K562 (cell line): ENCODE data around the gene ARL8A. TPM values are rescaled to one million over a fixed set of nuclear protein-coding genes. Genes with fewer than 3 reads are reported as not detected.

ENCODE experiments used
- ATAC-seq: fragments of 200-7000 bp; cut with Tn5 transposase; 3 replicates; pipeline ENCODE4 v1.9.1; 2020; ENCODE audit warnings: moderate library complexity
- BruUV-seq: library from RNA; stranded (reverse); fragments of 400-500 nt; replicated peaks from 2 replicates; lab custom pipeline; 2021; lab: Mats Ljungman, UMichigan
- CTCF ChIA-PET: fragments of 300-600 bp; formaldehyde crosslinking; extraction: SDS; loops from one replicate; lab custom pipeline; 2021; ENCODE audit warnings: low intra/inter-chr PET ratio; lab: Yijun Ruan, JAX
- POLR2A ChIA-PET: fragments of 300-600, 350-650 bp; sonication (Branson Sonifier 250); formaldehyde crosslinking; extraction: SDS; loops from one replicate; lab custom pipeline; 2021; ENCODE audit warnings: antibody characterized with exemption, inconsistent platforms; lab: Yijun Ruan, JAX
- DNase-seq, 4 experiments: peaks; one replicate each; pipeline versions ENCODE4 v3.0.0 to v3.0.0-alpha.2; 2011 to 2018; ENCODE audit warnings: low spot score in 3 of 4, mixed read lengths in 3 of 4; ENCODE audit errors: extremely low read depth in 1 of 4
- FAIRE-seq: peaks from 2 replicates; lab custom pipeline; 2011; peaks lifted over from hg19 to GRCh38; lab: Jason Lieb, UNC
- H2AFZ ChIP-seq: 2 replicates; pipeline ENCODE4 v1.6.0; 2011; ENCODE audit warnings: low read depth, low read length, control low read depth, inconsistent platforms
- H3K27ac ChIP-seq: fragments of 200-600 bp; 3 replicates; pipeline ENCODE4 v1.8.0; 2011; ENCODE audit warnings: low read depth, mild to moderate bottlenecking, control low read depth, inconsistent platforms, low read length, moderate library complexity, mixed read lengths; ENCODE audit errors: extremely low read depth
- H3K27me3 ChIP-seq, 2 experiments: fragments of 300-600 bp in 1 of 2; 2 replicates in 1 of 2; 3 replicates in 1 of 2; pipeline versions ENCODE4 v1.6.0 to v1.8.0; 2011; ENCODE audit warnings: inconsistent platforms in 2 of 2, low read length in 2 of 2, mild to moderate bottlenecking in 1 of 2, mixed read lengths in 1 of 2, moderate library complexity in 1 of 2; ENCODE audit not compliant: control insufficient read depth in 2 of 2, insufficient read depth in 2 of 2
- H3K36me3 ChIP-seq: fragments of 300-600 bp; 3 replicates; pipeline ENCODE4 v1.8.0; 2011; ENCODE audit warnings: mild to moderate bottlenecking, low read length, inconsistent platforms; ENCODE audit not compliant: control insufficient read depth, insufficient read depth
- H3K4me1 ChIP-seq, 2 experiments: fragments of 200-600 bp in 1 of 2; replicated peaks in 1 of 2; 2 replicates in 1 of 2; 3 replicates in 1 of 2; pipeline versions ENCODE4 v1.5.1 to v1.8.0; 2011; ENCODE audit warnings: inconsistent platforms in 2 of 2, low read length in 2 of 2, mild to moderate bottlenecking in 1 of 2, mixed read lengths in 1 of 2, moderate library complexity in 1 of 2; ENCODE audit not compliant: control insufficient read depth in 2 of 2, insufficient read depth in 2 of 2
- H3K4me2 ChIP-seq: 2 replicates; pipeline ENCODE4 v1.6.1; 2011; ENCODE audit warnings: low read length, control low read depth, inconsistent platforms, mixed read lengths; ENCODE audit not compliant: insufficient read depth
- H3K4me3 ChIP-seq: fragments of 200-600 bp; sonication (generic), shearing (Covaris generic); 2 replicates; pipeline ENCODE4 v1.5.1; 2016; ENCODE audit warnings: control low read depth, inconsistent platforms
- H3K79me2 ChIP-seq: fragments of 200-600 bp; 3 replicates; pipeline ENCODE4 v1.8.0; 2011; ENCODE audit warnings: low read length, inconsistent platforms; ENCODE audit not compliant: control insufficient read depth, insufficient read depth
- H3K9ac ChIP-seq, 2 experiments: 2 replicates each; pipeline versions ENCODE4 v1.6.0 to v1.6.1; 2011; ENCODE audit warnings: low read depth in 2 of 2, low read length in 2 of 2, control low read depth in 1 of 2, inconsistent platforms in 1 of 2, mild to moderate bottlenecking in 1 of 2, mixed read lengths in 1 of 2; ENCODE audit not compliant: insufficient read depth in 1 of 2
- H3K9me1 ChIP-seq: one replicate; pipeline ENCODE4 v1.6.0; 2011; ENCODE audit warnings: inconsistent platforms, mild to moderate bottlenecking, low read length, moderate library complexity; ENCODE audit not compliant: control insufficient read depth, insufficient read depth
- H3K9me3 ChIP-seq: replicated peaks from 2 replicates; pipeline ENCODE4 v1.5.1; 2011; ENCODE audit warnings: low read depth, low read length, inconsistent platforms; ENCODE audit not compliant: control insufficient read depth, insufficient read depth
- H4K20me1 ChIP-seq: replicated peaks from 2 replicates; pipeline ENCODE4 v1.6.1; 2011; ENCODE audit warnings: low read length, inconsistent platforms, mixed read lengths; ENCODE audit not compliant: control insufficient read depth, insufficient read depth
- KLF10 ChIP-seq: fragments of 250-450 bp; sonication (Bioruptor Pico); IDR thresholded peaks from 2 replicates; pipeline ENCODE4 v1.6.1; 2021; ENCODE audit warnings: matching md5 sums
- RBM34 ChIP-seq: fragments of 200-400 bp; formaldehyde crosslinking; IDR thresholded peaks from 2 replicates; pipeline ENCODE4 v1.6.1; 2018; ENCODE audit warnings: low read length, borderline replicate concordance; ENCODE audit not compliant: insufficient read depth
- ZFP36 ChIP-seq: fragments of 150-350 bp; IDR thresholded peaks from 2 replicates; pipeline ENCODE4 v1.6.1; 2018; ENCODE audit warnings: low read length, low read depth; ENCODE audit not compliant: partially characterized antibody
- WGBS: fragments of 100-300 bp; shearing (Covaris generic); methylation state at CpG from one replicate; pipeline ENCODE4 v1.1.6; 2016; ENCODE audit warnings: low coverage, mixed read lengths; ENCODE audit not compliant: insufficient coverage; ENCODE audit errors: missing lambda C conversion rate; 5-methylcytosine and 5-hydroxymethylcytosine counted together
- in situ Hi-C: fragments of 300-500 bp; cut with MboI; formaldehyde crosslinking; loops from 4 replicates; pipeline ENCODE4 v1.15.0; 2018; ENCODE audit warnings: inconsistent platforms, mixed read lengths
- intact Hi-C: fragments of 100-400 bp; cut with micrococcal nuclease; formaldehyde crosslinking; loops from 2 replicates; pipeline ENCODE4 v1.14.2; 2022
- polyA plus RNA-seq, 8 experiments: library from polyadenylated mRNA; depleted of rRNA in 4 of 8; stranded (reverse) in 5 of 8; unstranded in 3 of 8; fragments of >200 nt; fragmentation: Nextera tagmentation in 2 of 8; fragmentation: Illumina TruSeq in 1 of 8; extraction: Ambion mirVana in 2 of 8; extraction: Trizol in 1 of 8; gene quantifications; 2 replicates each; pipeline versions ENCODE4 v1.2.1 to v1.2.3, GENCODE V29; 2011 to 2014; ENCODE audit warnings: inconsistent platforms in 1 of 8, missing spikeins in 1 of 8
- total RNA-seq, 7 experiments: library from RNA; depleted of rRNA in 6 of 7; stranded (reverse); fragments of >200 nt in 6 of 7; fragmentation: Illumina TruSeq in 2 of 7; extraction: Trizol in 2 of 7; gene quantifications; 2 replicates each; pipeline versions ENCODE4 v1.2.1 to v1.2.3, GENCODE V29; 2011 to 2021; ENCODE audit warnings: low replicate concordance in 1 of 7
- TF ChIP-seq, protein P1 (sequence below), 2 experiments: fragments of 450-650 bp; formaldehyde crosslinking in 1 of 2; IDR thresholded peaks; 2 replicates each; pipeline versions ENCODE4 v1.4.0 to v1.6.1; 2014 to 2020; ENCODE audit warnings: mild to moderate bottlenecking in 2 of 2, borderline replicate concordance in 1 of 2, low read depth in 1 of 2

The ARL8A gene
- total and polyA plus RNA-seq, 9 of the 15 experiments (the other 6 are each of a cell fraction or from before 2014, with no cell fraction given) = 0.17 to 27.3 (median 15.6) TPM

DNA sequence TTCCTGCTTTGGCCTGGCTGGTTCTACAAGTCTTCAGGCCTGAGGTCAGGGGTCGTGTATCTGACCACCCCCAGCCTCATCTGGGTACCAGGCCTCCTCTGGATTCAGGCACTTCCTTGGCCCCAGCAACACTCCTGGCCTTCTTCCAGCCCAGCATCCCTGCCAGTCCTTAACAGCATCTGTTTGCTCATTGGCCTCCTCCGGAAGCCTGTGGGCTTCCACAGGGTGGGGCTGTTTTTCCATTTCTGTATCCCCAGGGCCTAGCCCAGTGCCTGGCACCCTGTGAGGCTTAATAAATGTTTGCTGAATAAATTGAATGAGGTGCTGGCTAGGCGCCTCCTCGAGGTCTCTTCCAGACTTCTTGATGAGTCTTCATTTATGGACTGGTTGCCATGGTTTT is 43.4 kb downstream of the ARL8A start (continued):
- TF ChIP-seq, protein P1, sequence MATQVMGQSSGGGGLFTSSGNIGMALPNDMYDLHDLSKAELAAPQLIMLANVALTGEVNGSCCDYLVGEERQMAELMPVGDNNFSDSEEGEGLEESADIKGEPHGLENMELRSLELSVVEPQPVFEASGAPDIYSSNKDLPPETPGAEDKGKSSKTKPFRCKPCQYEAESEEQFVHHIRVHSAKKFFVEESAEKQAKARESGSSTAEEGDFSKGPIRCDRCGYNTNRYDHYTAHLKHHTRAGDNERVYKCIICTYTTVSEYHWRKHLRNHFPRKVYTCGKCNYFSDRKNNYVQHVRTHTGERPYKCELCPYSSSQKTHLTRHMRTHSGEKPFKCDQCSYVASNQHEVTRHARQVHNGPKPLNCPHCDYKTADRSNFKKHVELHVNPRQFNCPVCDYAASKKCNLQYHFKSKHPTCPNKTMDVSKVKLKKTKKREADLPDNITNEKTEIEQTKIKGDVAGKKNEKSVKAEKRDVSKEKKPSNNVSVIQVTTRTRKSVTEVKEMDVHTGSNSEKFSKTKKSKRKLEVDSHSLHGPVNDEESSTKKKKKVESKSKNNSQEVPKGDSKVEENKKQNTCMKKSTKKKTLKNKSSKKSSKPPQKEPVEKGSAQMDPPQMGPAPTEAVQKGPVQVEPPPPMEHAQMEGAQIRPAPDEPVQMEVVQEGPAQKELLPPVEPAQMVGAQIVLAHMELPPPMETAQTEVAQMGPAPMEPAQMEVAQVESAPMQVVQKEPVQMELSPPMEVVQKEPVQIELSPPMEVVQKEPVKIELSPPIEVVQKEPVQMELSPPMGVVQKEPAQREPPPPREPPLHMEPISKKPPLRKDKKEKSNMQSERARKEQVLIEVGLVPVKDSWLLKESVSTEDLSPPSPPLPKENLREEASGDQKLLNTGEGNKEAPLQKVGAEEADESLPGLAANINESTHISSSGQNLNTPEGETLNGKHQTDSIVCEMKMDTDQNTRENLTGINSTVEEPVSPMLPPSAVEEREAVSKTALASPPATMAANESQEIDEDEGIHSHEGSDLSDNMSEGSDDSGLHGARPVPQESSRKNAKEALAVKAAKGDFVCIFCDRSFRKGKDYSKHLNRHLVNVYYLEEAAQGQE (IDR thresholded peaks at IDR 0.05; ENCODE audit: borderline replicate concordance) = peak; percentile 26; the same call in 1 of the 2 replicates
- TF ChIP-seq, protein P1 (CRISPR knock-in tag; IDR thresholded peaks at IDR 0.05; ENCODE audit: low read depth) = no peak

DNA sequence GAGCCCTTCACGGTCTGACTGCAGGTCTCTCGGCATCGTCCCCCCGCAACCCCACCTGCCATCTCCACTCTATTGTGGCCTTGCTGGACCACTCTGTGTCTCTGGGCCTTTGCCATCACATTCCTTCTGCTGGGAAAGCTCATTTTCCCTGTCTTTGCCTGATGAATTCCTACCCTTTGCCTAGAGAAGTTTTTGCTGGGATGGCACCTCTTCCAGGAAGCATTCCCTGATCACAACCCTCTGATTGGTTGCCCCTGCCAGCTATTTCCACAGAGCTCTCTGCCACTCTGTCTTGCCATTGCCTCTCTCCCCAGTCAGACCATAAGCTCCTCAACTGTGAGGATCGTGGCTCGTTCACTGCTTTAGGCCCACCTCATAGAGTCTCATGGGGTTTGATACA is 50.7 kb downstream of the ARL8A start:
- in situ Hi-C loops = no loop called here
- BruUV-seq = no TSS peak

More for the DNA sequence above, 50.7 kb downstream of the ARL8A start:
- no peak for DNase-seq
- Histone ChIP-seq H3K9me1 (no peaks in the 10 kb centered on the region), H3K27ac (no peak overlapping the region), H3K4me3 (no peak overlapping the region), H2AFZ (no peak overlapping the region), H3K27me3 (peaks cover 6 to 34% of the 10 kb centered on the region in 2 experiments; a peak in 4 of 5 replicates), H3K4me2 (no peak overlapping the region), H3K9ac (no peak overlapping the region), H3K9me3 (no peaks in the 10 kb centered on the region), H4K20me1 (no peaks in the 10 kb centered on the region), H3K79me2 (no peaks in the 10 kb centered on the region), H3K4me1 (no peaks in the 10 kb centered on the region), H3K36me3 (no peaks in the 10 kb centered on the region)
- no peak for FAIRE-seq
- POLR2A ChIA-PET = interaction anchor here (0.6 to 1.7 kb wide), 5 partner anchors 10 to 227 kb away, joined by 3 to 5 read pairs (median 3); no protein-coding TSS in a partner anchor
- 45% methylated on average over 6 of the region's 6 CpGs for WGBS
- no peak for ATAC-seq
- intact Hi-C loops = no loop called here
- peak; percentile 77 for TF ChIP-seq ZFP36
- no peak for TF ChIP-seq KLF10 (CRISPR knock-in tag)
- no peak for TF ChIP-seq RBM34
- TF ChIP-seq, all 486 proteins: peak for 1
- CTCF ChIA-PET = no interaction called here
